Ishikawa (cell line): Measurements from ENCODE around the gene LRBA.

Source experiments
- EP300 ChIP-seq: IDR thresholded peaks from 2 replicates; pipeline ENCODE4 v1.6.1; 2012; ENCODE audit warnings: borderline replicate concordance
- REST ChIP-seq: IDR thresholded peaks from 2 replicates; pipeline ENCODE4 v1.6.1; 2012; ENCODE audit warnings: low read depth, mild to moderate bottlenecking
- TAF1 ChIP-seq: IDR thresholded peaks from 2 replicates; pipeline ENCODE4 v1.6.1; 2012; ENCODE audit warnings: low read depth, mild to moderate bottlenecking
- TCF12 ChIP-seq: IDR thresholded peaks from 2 replicates; pipeline ENCODE4 v1.6.1; 2012; ENCODE audit warnings: low read depth

- TF ChIP-seq TAF1 (no peak), EP300 (no peak), TCF12 (no peak), REST (no peak)
These were observed at the start of gene LRBA for GRCh38 chr4:151014521-151015458.
